ENCODE measurements around the gene TIPRL.

Gene TIPRL

DNA sequence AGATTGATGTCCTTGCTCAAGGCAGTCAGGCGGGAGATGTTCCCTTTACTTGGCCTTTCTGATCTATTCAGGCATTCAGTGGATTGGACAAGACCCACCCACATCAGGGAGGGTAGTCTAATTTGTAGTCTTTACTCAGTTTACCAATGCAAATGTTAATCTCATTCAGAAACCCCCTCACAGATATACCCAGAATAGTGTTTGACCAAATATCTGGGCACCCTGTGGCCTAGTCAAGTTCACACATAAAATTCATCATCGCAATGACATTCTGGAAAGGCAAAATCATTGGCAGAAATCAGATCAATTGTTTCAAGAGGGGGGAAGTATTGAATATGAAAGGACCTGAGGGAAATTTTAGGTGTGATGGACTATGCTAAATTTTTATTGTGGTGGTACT, 34.6 kb downstream of the TIPRL start:
- Histone ChIP-seq H3K27me3 (ENCODE audit: control insufficient read depth, insufficient read depth, low read length) (no peaks in the 10 kb centered on the region), H3K4me1 (ENCODE audit: control insufficient read depth, insufficient read depth, low read length) (no peaks in the 10 kb centered on the region), H3K27ac (ENCODE audit: low read length) (no peak overlapping the region), H3K9me3 (ENCODE audit: control insufficient read depth, insufficient read depth, low read length) (no peaks in the 10 kb centered on the region), H3K4me3 (ENCODE audit: low read length) (no peak overlapping the region), H3K36me3 (ENCODE audit: control insufficient read depth, insufficient read depth, low read length) (no peaks in the 10 kb centered on the region)
- WGBS (ENCODE audit: insufficient coverage, insufficient read length): no CpG with 5 or more reads among the region's 2 CpGs
- no peak for DNase-seq (ENCODE audit: low read depth, low spot score)

DNA sequence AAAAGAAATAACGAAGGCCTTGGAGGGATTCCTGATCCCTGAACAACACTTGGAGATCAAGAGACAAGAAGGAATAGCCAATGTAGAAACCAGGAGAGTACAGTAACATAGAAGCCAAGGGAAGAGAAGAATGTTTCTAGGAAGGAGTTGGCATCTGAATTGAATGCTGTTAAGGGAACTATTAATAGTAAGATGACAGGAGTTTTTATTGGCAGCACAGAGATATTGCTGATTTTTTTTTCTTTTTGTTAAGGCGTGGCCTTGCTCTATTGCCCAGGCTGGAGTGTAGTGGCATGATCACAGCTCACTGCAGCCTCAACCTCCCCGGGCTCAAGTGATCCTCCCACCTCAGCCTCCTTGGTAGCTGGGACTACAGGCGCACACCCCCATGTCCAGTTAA, 37.4 kb downstream of the TIPRL start:
- no peaks in the 10 kb centered on the region for H3K27me3 ChIP-seq (ENCODE audit: control insufficient read depth, insufficient read depth, low read length)
- no CpG with 5 or more reads among the region's 4 CpGs for WGBS (ENCODE audit: insufficient coverage, insufficient read length)
- no peaks in the 10 kb centered on the region for H3K36me3 ChIP-seq (ENCODE audit: control insufficient read depth, insufficient read depth, low read length)
- no peak overlapping the region for H3K4me3 ChIP-seq (ENCODE audit: low read length)
- H3K27ac ChIP-seq (ENCODE audit: low read length): no peak overlapping the region
- H3K4me1 ChIP-seq (ENCODE audit: control insufficient read depth, insufficient read depth, low read length): no peaks in the 10 kb centered on the region
- DNase-seq (ENCODE audit: low read depth, low spot score): no peak
- no peaks in the 10 kb centered on the region for H3K9me3 ChIP-seq (ENCODE audit: control insufficient read depth, insufficient read depth, low read length)

DNA sequence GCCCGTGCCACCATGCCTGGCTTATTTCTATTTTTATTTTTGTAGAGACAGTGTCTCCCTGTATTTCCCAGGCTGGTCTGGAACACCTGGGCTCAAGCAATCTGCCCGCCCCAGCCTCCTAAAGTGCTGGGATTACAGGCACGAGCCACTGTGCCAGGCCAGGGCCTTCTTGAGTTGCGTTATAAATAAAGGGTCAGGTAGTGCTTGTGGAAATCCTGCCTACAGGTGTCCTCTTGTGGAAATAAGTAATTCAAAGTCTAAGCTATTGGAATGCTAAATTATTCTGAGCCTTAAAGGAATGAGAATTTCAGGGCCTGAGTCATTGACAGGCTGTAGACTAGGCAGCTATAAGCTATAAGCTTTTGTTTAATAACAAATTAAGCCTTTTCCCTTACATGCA, 38.9 kb downstream of the TIPRL start:
- H3K27me3 ChIP-seq (ENCODE audit: control insufficient read depth, insufficient read depth, low read length): no peaks in the 10 kb centered on the region
- no peaks in the 10 kb centered on the region for H3K9me3 ChIP-seq (ENCODE audit: control insufficient read depth, insufficient read depth, low read length)
- H3K27ac ChIP-seq (ENCODE audit: low read length): no peak overlapping the region
- H3K4me1 ChIP-seq (ENCODE audit: control insufficient read depth, insufficient read depth, low read length): no peaks in the 10 kb centered on the region
- no peak overlapping the region for H3K4me3 ChIP-seq (ENCODE audit: low read length)
- H3K36me3 ChIP-seq (ENCODE audit: control insufficient read depth, insufficient read depth, low read length): no peaks in the 10 kb centered on the region
- WGBS (ENCODE audit: insufficient coverage, insufficient read length): no CpG with 5 or more reads among the region's 4 CpGs
- no peak for DNase-seq (ENCODE audit: low read depth, low spot score)

DNA sequence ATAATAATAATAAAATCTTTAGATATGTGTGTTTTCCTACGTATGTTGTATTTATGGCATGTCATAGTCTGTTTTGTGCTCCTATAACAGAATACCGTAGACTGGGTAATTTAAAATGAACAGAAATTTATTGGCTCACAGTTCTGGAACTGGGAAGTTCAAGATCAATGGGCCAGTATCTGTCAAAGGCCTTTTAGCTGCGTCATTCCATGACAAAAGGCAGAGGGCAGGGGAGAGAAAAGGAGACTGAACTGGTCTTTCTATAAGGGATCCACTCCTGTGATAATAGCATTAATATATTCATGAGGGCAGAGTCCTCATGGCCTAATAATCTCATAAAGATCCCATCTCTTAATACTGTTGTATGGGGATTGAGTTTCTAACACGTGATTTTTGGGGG, 39.9 kb downstream of the TIPRL start:
- Histone ChIP-seq H3K27me3 (ENCODE audit: control insufficient read depth, insufficient read depth, low read length) (no peaks in the 10 kb centered on the region), H3K27ac (ENCODE audit: low read length) (no peak overlapping the region), H3K4me3 (ENCODE audit: low read length) (no peak overlapping the region), H3K36me3 (ENCODE audit: control insufficient read depth, insufficient read depth, low read length) (no peaks in the 10 kb centered on the region), H3K4me1 (ENCODE audit: control insufficient read depth, insufficient read depth, low read length) (no peaks in the 10 kb centered on the region), H3K9me3 (ENCODE audit: control insufficient read depth, insufficient read depth, low read length) (no peaks in the 10 kb centered on the region)
- DNase-seq (ENCODE audit: low read depth, low spot score): no peak
- WGBS (ENCODE audit: insufficient coverage, insufficient read length): no CpG with 5 or more reads among the region's 4 CpGs

DNA sequence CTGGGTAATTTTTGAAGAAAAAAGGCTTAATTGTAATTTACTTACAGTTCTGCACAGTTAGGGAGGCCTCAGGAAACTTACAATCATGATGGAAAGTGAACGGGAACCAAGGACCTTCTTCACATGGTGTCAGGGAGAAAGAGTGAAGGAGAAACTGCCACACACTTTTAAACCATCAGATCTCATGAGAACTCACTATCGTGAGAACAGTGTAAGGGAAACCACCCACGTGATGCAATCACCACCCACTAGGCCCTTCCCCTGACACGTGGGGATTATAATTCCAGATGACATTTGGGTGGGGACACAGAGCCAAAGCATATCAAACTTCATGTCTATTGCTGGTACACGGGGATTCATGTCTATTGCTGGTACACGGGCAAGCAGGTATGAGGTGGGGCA, 41.7 kb downstream of the TIPRL start:
- Histone ChIP-seq H3K27ac (ENCODE audit: low read length) (no peak overlapping the region), H3K4me3 (ENCODE audit: low read length) (no peak overlapping the region), H3K36me3 (ENCODE audit: control insufficient read depth, insufficient read depth, low read length) (no peaks in the 10 kb centered on the region), H3K27me3 (ENCODE audit: control insufficient read depth, insufficient read depth, low read length) (no peaks in the 10 kb centered on the region), H3K4me1 (ENCODE audit: control insufficient read depth, insufficient read depth, low read length) (no peaks in the 10 kb centered on the region), H3K9me3 (ENCODE audit: control insufficient read depth, insufficient read depth, low read length) (no peaks in the 10 kb centered on the region)
- WGBS (ENCODE audit: insufficient coverage, insufficient read length): no CpG with 5 or more reads among the region's 6 CpGs
- DNase-seq (ENCODE audit: low read depth, low spot score): no peak

DNA sequence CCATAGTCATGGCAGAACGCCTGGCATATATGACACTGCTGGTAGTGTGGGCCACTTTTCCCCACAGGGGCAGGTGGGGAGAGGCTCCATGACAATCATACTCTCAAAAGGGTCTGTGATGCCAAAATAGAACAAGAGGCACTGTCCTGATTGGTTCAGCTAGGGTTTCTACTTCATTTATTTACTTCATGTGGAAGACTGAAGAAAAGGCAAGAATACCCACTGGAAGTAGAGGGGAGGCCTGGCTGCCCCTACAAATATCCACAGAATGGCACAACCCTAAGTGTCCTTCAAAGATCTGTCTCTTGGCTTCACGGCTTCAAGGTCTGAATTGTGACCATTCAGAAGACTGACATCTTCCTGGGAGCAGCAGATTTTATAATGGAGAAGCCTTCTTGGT, 42.5 kb downstream of the TIPRL start:
- Histone ChIP-seq H3K4me1 (ENCODE audit: control insufficient read depth, insufficient read depth, low read length) (no peaks in the 10 kb centered on the region), H3K36me3 (ENCODE audit: control insufficient read depth, insufficient read depth, low read length) (no peaks in the 10 kb centered on the region), H3K27ac (ENCODE audit: low read length) (no peak overlapping the region), H3K9me3 (ENCODE audit: control insufficient read depth, insufficient read depth, low read length) (no peaks in the 10 kb centered on the region), H3K4me3 (ENCODE audit: low read length) (no peak overlapping the region), H3K27me3 (ENCODE audit: control insufficient read depth, insufficient read depth, low read length) (no peaks in the 10 kb centered on the region)
- WGBS (ENCODE audit: insufficient coverage, insufficient read length): no CpG with 5 or more reads among the region's 2 CpGs
- DNase-seq (ENCODE audit: low read depth, low spot score): no peak

DNA sequence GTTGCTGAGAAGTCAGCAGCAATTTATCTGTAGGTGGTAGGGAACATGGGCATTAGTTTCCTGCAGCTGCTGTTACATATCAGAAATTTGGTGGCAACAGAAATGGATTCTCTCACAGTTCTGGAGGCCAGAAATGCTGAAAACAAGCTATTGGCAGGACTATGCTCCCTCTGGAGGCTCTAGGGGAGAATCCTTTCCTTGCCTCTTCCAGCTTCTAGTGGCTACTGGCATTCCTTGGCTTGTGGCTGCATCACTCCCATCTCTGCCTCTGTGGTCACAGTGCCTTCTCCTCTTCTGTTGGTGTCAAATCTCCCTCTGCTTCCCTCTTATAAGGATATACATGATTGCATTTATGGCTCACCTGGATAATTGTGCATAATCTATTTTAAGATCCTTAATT, 44.5 kb downstream of the TIPRL start:
- H3K4me3 ChIP-seq (ENCODE audit: low read length): no peak overlapping the region
- H3K27ac ChIP-seq (ENCODE audit: low read length): no peak overlapping the region
- DNase-seq (ENCODE audit: low read depth, low spot score): no peak
- peaks cover 1% of the 10 kb centered on the region; the same call in 1 of the 2 replicates for H3K4me1 ChIP-seq (ENCODE audit: control insufficient read depth, insufficient read depth, low read length)
- H3K27me3 ChIP-seq (ENCODE audit: control insufficient read depth, insufficient read depth, low read length): no peaks in the 10 kb centered on the region
- no peaks in the 10 kb centered on the region for H3K36me3 ChIP-seq (ENCODE audit: control insufficient read depth, insufficient read depth, low read length)
- no peaks in the 10 kb centered on the region for H3K9me3 ChIP-seq (ENCODE audit: control insufficient read depth, insufficient read depth, low read length)

DNA sequence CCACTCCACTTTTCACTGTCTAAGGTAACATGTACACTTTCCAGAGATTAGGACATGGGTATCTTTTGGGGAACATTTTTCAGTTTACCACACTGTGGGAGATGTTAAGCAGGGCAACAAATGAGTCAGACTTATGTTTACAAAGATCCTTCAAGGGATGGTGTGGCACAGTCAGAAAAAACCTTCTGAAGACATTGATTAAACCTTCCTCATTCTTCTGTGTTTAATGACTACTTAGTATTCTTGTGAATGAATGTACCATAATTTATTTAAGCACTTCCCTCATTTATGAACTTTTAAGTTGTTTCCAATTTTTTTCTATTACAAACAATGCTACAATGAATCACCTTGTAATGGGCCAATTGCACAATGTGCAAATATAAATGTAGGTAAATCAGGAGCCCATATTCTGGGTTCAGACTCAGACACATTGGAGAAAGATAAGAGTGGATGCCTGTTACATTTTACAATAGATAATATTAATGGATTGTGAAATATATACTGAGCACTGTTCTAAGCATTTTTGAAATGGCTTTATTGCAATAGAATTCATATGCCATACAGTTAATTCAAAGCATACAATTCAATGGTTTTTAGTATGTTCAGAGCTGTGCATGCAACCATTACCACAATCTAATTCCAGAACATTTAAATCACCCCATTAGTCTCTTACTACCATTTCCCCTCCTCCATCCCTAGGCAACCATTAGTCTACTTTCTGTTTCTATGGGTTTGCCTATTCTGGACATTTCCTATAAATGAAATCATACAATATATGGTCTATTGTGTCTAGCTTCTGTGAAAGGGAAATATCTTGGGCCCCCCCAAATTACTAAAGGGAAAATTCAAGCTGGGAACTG, 45.1 kb downstream of the TIPRL start:
- Histone ChIP-seq H3K4me1 (ENCODE audit: control insufficient read depth, insufficient read depth, low read length) (peaks cover 1% of the 10 kb centered on the region; the same call in 1 of the 2 replicates), H3K27me3 (ENCODE audit: control insufficient read depth, insufficient read depth, low read length) (no peaks in the 10 kb centered on the region), H3K9me3 (ENCODE audit: control insufficient read depth, insufficient read depth, low read length) (no peaks in the 10 kb centered on the region), H3K4me3 (ENCODE audit: low read length) (no peak overlapping the region), H3K36me3 (ENCODE audit: control insufficient read depth, insufficient read depth, low read length) (no peaks in the 10 kb centered on the region), H3K27ac (ENCODE audit: low read length) (no peak overlapping the region)
- DNase-seq (ENCODE audit: low read depth, low spot score): no peak

DNA sequence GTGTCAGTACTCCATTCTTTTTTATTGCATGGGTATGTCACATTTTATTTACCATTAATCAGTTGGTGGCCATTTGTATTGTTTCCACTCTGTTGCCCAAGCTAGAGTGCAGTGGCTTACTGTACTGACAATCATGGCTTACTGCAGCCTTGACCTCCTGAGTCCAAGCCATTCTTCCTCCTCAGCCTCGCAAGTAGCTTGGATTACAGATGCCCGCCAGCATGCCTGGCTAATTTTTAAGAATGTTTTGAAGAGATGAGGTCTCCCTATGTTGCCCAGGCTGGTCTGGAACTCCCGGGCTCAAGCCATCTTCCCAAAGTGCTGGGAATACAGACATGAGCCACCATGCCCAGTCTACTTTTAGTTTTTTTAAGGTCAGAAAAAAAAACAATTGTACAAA, 46.2 kb downstream of the TIPRL start:
- H3K4me1 ChIP-seq (ENCODE audit: control insufficient read depth, insufficient read depth, low read length): peaks cover 1% of the 10 kb centered on the region; the same call in 1 of the 2 replicates
- WGBS (ENCODE audit: insufficient coverage, insufficient read length): no CpG with 5 or more reads among the region's 3 CpGs
- DNase-seq (ENCODE audit: low read depth, low spot score): no peak
- no peaks in the 10 kb centered on the region for H3K27me3 ChIP-seq (ENCODE audit: control insufficient read depth, insufficient read depth, low read length)
- H3K27ac ChIP-seq (ENCODE audit: low read length): no peak overlapping the region
- no peaks in the 10 kb centered on the region for H3K9me3 ChIP-seq (ENCODE audit: control insufficient read depth, insufficient read depth, low read length)
- H3K4me3 ChIP-seq (ENCODE audit: low read length): no peak overlapping the region
- no peaks in the 10 kb centered on the region for H3K36me3 ChIP-seq (ENCODE audit: control insufficient read depth, insufficient read depth, low read length)

DNA sequence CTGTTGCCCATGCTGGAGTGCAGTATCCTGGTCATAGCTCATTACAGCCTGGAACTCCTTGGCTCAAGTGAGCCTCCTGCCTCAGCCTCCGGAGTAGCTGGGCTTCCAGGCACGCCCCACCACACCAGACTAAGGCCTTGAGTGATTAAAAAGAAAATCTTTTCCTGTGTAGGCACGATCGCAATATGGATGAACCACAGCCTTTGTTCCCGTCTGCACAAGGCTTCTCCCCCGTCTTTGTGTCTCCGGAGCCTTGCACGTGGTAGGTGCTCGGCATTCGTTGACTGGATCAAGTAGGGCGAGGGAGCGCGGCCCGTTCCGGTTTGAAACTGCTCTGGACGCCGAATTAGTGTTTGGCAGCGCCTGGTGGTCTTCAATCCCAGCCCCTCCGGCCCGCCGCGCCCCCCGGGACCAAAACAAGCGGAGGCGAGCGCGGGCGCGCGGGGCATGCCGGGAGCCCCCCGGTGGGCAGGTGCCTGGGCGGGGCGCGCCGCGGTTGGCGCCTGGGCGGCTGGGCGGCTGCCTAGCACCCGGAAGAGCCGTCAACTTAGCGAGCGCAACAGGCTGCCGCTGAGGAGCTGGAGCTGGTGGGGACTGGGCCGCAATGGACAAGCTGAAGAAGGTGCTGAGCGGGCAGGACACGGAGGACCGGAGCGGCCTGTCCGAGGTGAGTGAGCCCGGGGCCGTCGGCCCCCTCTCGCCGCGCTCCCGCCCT, 46.9 kb downstream of the TIPRL start, which contains the start of gene SFT2D2:
Gene SFT2D2 (plus strand): TSS at position 529 of the 715 bp plus-strand sequence. CDS start 76 bp downstream, at position 605.
- no peaks in the 10 kb centered on the region for H3K9me3 ChIP-seq (ENCODE audit: control insufficient read depth, insufficient read depth, low read length)

More for the DNA sequence above, 46.9 kb downstream of the TIPRL start, which contains the start of gene SFT2D2:
- Histone ChIP-seq H3K36me3 (ENCODE audit: control insufficient read depth, insufficient read depth, low read length) (no peaks in the 10 kb centered on the region), H3K4me1 (ENCODE audit: control insufficient read depth, insufficient read depth, low read length) (peaks cover 1% of the 10 kb centered on the region; the same call in 1 of the 2 replicates), H3K27me3 (ENCODE audit: control insufficient read depth, insufficient read depth, low read length) (no peaks in the 10 kb centered on the region), H3K4me3 (ENCODE audit: low read length) (peak within 1 kb of the TSS; percentile 49), H3K27ac (ENCODE audit: low read length) (no peak within 1 kb of the TSS)
- DNase-seq (ENCODE audit: low read depth, low spot score): peak; percentile 20
- WGBS (ENCODE audit: insufficient coverage, insufficient read length): no CpG with 5 or more reads among the region's 58 CpGs

All from iPS DF 6.9 (cell line).